Neural cell (in vitro differentiated cells): ENCODE results near the gene PRR12. TPM values are rescaled to one million over a fixed set of nuclear protein-coding genes. Genes with fewer than 3 reads are reported as not detected.

ENCODE experiments used
- H2AFZ ChIP-seq: fragments of 200-600, 300-800 bp; sonication (generic), shearing (Covaris generic); 2 replicates; pipeline ENCODE4 v1.6.0; 2014; ENCODE audit warnings: low read depth, mild to moderate bottlenecking, antibody characterized with exemption, low read length, moderate library complexity
- H3F3A ChIP-seq: fragments of 200-600 bp; shearing (Covaris generic); 2 replicates; pipeline ENCODE4 v1.6.1; 2016; ENCODE audit warnings: mild to moderate bottlenecking, moderate library complexity, mixed read lengths, antibody characterized with exemption, low read length; ENCODE audit not compliant: insufficient read depth, poor library complexity, severe bottlenecking
- H3K27ac ChIP-seq: fragments of 200-600, 300-800 bp; sonication (generic), shearing (Covaris generic); 2 replicates; pipeline ENCODE4 v1.5.1; 2014; ENCODE audit warnings: mild to moderate bottlenecking, low read length, moderate library complexity
- H3K27me3 ChIP-seq: fragments of 300-800, 200-600 bp; sonication (generic), shearing (Covaris generic); 2 replicates; pipeline ENCODE4 v1.6.0; 2014; ENCODE audit warnings: mild to moderate bottlenecking, low read depth, low read length, moderate library complexity; ENCODE audit not compliant: insufficient read depth
- H3K36me3 ChIP-seq: fragments of 300-800, 200-600 bp; sonication (generic), shearing (Covaris generic); 2 replicates; pipeline ENCODE4 v1.5.1; 2014; ENCODE audit warnings: mild to moderate bottlenecking, antibody characterized with exemption, low read length, moderate library complexity; ENCODE audit not compliant: insufficient read depth
- H3K4me2 ChIP-seq: fragments of 300-800, 200-600 bp; sonication (generic), shearing (Covaris generic); 2 replicates; pipeline ENCODE4 v1.6.0; 2014; ENCODE audit warnings: mild to moderate bottlenecking, low read length
- H3K4me3 ChIP-seq: fragments of 300-800, 200-600 bp; sonication (generic), shearing (Covaris generic); 2 replicates; pipeline ENCODE4 v1.5.1; 2014; ENCODE audit warnings: mild to moderate bottlenecking, low read length, moderate library complexity
- H3K79me2 ChIP-seq: fragments of 200-600 bp; shearing (Covaris generic); replicated peaks from 2 replicates; pipeline ENCODE4 v1.6.0; 2014; ENCODE audit warnings: mild to moderate bottlenecking, low read length, moderate library complexity; ENCODE audit not compliant: insufficient read depth
- H3K9ac ChIP-seq: fragments of 300-800, 200-600 bp; sonication (generic), shearing (Covaris generic); 2 replicates; pipeline ENCODE4 v1.6.1; 2016; ENCODE audit warnings: mild to moderate bottlenecking, low read length, mixed read lengths
- H3K9me2 ChIP-seq: fragments of 200-600 bp; shearing (Covaris generic); 2 replicates; pipeline ENCODE4 v1.6.1; 2016; ENCODE audit warnings: mild to moderate bottlenecking, low read length, mixed read lengths; ENCODE audit not compliant: insufficient read depth
- H3K9me3 ChIP-seq: fragments of 200-600, 300-800 bp; sonication (generic), shearing (Covaris generic); 2 replicates; pipeline ENCODE4 v1.6.1; 2016; ENCODE audit warnings: mild to moderate bottlenecking, mixed run types, low read length, moderate library complexity, mixed read lengths
- H4K20me1 ChIP-seq: fragments of 200-600 bp; shearing (Covaris generic); 2 replicates; pipeline ENCODE4 v1.6.1; 2016; ENCODE audit warnings: mild to moderate bottlenecking, mixed run types; ENCODE audit not compliant: insufficient read depth
- CTCF ChIP-seq: fragments of 450-650 bp; IDR thresholded peaks from 2 replicates; pipeline ENCODE4 v1.5.1; 2014; ENCODE audit warnings: antibody characterized with exemption, mild to moderate bottlenecking, moderate library complexity; ENCODE audit not compliant: poor library complexity, severe bottlenecking
- EP300 ChIP-seq: fragments of 450-650 bp; conservative IDR thresholded peaks from 2 replicates; pipeline ENCODE4 v1.6.1; 2014; ENCODE audit warnings: antibody characterized with exemption, mild to moderate bottlenecking, moderate library complexity; ENCODE audit not compliant: poor library complexity, severe bottlenecking
- EZH2 ChIP-seq: fragments of 200-600, 300-800 bp; shearing (Covaris generic), sonication (generic); IDR thresholded peaks from 2 replicates; pipeline ENCODE4 v1.6.1; 2014; ENCODE audit warnings: antibody characterized with exemption, low read length, borderline replicate concordance, mild to moderate bottlenecking; ENCODE audit not compliant: insufficient read depth, poor library complexity, severe bottlenecking
- MXI1 ChIP-seq: fragments of 450-650 bp; conservative IDR thresholded peaks from 2 replicates; pipeline ENCODE4 v1.6.1; 2014; ENCODE audit warnings: antibody characterized with exemption, mild to moderate bottlenecking; ENCODE audit not compliant: poor library complexity, severe bottlenecking
- POLR2AphosphoS5 ChIP-seq: IDR thresholded peaks from 2 replicates; pipeline ENCODE4 v1.6.1; 2012
- RAD21 ChIP-seq: fragments of 450-650 bp; conservative IDR thresholded peaks from 2 replicates; pipeline ENCODE4 v1.6.1; 2014; ENCODE audit warnings: antibody characterized with exemption, mild to moderate bottlenecking, moderate library complexity
- REST ChIP-seq: IDR thresholded peaks from 2 replicates; pipeline ENCODE4 v1.6.1; 2012; ENCODE audit warnings: borderline replicate concordance
- SMC3 ChIP-seq: fragments of 450-650 bp; conservative IDR thresholded peaks from 2 replicates; pipeline ENCODE4 v1.6.1; 2014; ENCODE audit warnings: antibody characterized with exemption, mild to moderate bottlenecking, moderate library complexity; ENCODE audit not compliant: poor library complexity
- TAF1 ChIP-seq: IDR thresholded peaks from 2 replicates; pipeline ENCODE4 v1.6.1; 2012; ENCODE audit warnings: low read depth
- polyA plus RNA-seq: library from polyadenylated mRNA; depleted of rRNA; stranded (reverse); fragments of >200 nt; gene quantifications from 2 replicates; pipeline ENCODE4 v1.2.3, GENCODE V29; 2014

The PRR12 gene
- polyA plus RNA-seq, 1 donor from 2014 or later = 1.2 TPM

DNA sequence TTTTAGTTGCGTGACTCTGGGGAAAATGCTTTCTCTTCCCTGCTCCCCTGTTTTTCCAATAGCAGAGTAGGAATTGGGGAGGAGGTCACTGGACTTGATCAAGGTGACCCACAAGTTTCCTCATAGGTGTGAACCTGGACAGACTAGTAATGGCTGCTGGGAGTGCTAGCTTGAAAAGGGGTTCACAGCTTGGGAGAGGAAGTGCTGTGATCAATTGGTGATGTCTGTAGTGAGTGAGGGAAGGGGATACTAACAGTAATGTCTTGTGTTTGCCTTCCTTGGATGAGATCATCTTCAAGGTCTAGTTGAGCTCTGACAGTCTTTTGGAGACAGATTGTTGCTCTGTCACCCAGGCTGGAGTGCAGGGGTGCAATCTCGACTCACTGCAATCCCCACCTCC is 76.5 kb downstream of the PRR12 start:
- Histone ChIP-seq H3K4me2 (no peak overlapping the region), H3K27me3 (no peaks in the 10 kb centered on the region), H2AFZ (no peak overlapping the region), H3F3A (no peaks in the 10 kb centered on the region), H3K9me2 (no peaks in the 10 kb centered on the region), H3K4me3 (no peak overlapping the region), H3K9me3 (no peaks in the 10 kb centered on the region), H3K27ac (no peak overlapping the region), H4K20me1 (no peaks in the 10 kb centered on the region), H3K79me2 (no peaks in the 10 kb centered on the region), H3K9ac (no peak overlapping the region), H3K36me3 (no peaks in the 10 kb centered on the region)
- TF ChIP-seq MXI1 (no peak), RAD21 (no peak), CTCF (no peak), TAF1 (no peak), POLR2AphosphoS5 (no peak), EP300 (no peak), EZH2 (no peak), REST (no peak), SMC3 (no peak)

GRCh38 chr19:49669516-49669915 is 78.5 kb downstream of the PRR12 start:
- Histone ChIP-seq H3K9ac (no peak overlapping the region), H3K36me3 (no peaks in the 10 kb centered on the region), H3F3A (no peaks in the 10 kb centered on the region), H3K27me3 (no peaks in the 10 kb centered on the region), H3K9me3 (no peaks in the 10 kb centered on the region), H4K20me1 (no peaks in the 10 kb centered on the region), H3K9me2 (no peaks in the 10 kb centered on the region), H3K4me3 (no peak overlapping the region), H3K27ac (no peak overlapping the region), H3K79me2 (no peaks in the 10 kb centered on the region), H2AFZ (no peak overlapping the region), H3K4me2 (no peak overlapping the region)
- TF ChIP-seq SMC3 (no peak), TAF1 (no peak), POLR2AphosphoS5 (no peak), CTCF (no peak), EP300 (no peak), RAD21 (no peak), EZH2 (no peak), REST (no peak), MXI1 (no peak)
